Astrocyte of the cerebellum (primary cell): ENCODE results near the gene KCTD16.
A peak's percentile ranks its signal among the peaks of the same experiment; 100 is the strongest.

Source experiments
- DNase-seq: peaks from one replicate; pipeline ENCODE4 v3.0.0-alpha.2; 2011; ENCODE audit warnings: low read depth
- H3K4me3 ChIP-seq: 2 replicates; pipeline ENCODE4 v1.5.1; 2011; ENCODE audit warnings: mild to moderate bottlenecking, low read depth, low read length, moderate library complexity
- CTCF ChIP-seq: IDR thresholded peaks from 2 replicates; pipeline ENCODE4 v1.5.1; 2012; ENCODE audit warnings: low read length, low read depth, moderate library complexity, mild to moderate bottlenecking; ENCODE audit errors: missing control alignments
- in situ Hi-C: cut with HindIII; loops from 2 replicates; pipeline ENCODE4 v1.10.0; 2017; ENCODE audit warnings: low sequenced_read_pairs

KCTD16 gene

GRCh38 chr5:144265643-144266247, 95.1 kb downstream of the KCTD16 start:
- no peak overlapping the region for H3K4me3 ChIP-seq
- no peak for DNase-seq
- TF ChIP-seq CTCF, result no peak
- in situ Hi-C loops, result no loop called here

DNA sequence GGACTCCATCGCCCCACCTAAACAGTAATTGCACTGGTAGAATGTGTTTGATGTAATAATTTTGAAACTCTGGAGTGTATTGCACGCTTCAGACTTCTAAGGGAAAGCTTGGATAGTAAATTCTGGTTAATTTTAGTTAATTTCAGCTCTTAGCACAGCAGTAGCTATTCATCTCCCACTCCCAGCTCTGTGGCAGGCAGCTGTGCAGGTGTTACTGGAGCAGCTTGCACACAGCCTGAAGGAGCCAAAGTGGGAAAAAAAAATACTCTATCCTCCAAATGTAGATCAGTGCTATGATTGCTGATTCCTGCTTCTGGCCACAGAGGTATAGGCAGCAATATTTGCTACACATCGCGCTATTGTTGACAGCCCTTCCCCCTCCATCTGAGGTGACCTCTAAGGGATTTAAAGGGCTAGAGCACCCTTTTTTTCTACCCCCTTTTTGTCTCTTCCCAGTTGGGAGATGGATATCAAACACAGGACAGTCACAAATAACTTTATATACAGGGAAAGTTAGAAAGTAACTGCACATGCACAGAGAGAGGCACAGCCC, 97.4 kb downstream of the KCTD16 start:
- in situ Hi-C loops, result no loop called here
- TF ChIP-seq CTCF, result no peak
- no peak overlapping the region for H3K4me3 ChIP-seq
- DNase-seq, result no peak

- no peak overlapping the region for H3K4me3 ChIP-seq
- no peak for DNase-seq
- in situ Hi-C loops, result no loop called here
- TF ChIP-seq CTCF, result no peak
Measured at GRCh38 chr5:144273232-144274027, 102.8 kb downstream of the KCTD16 start.

GRCh38 chr5:144275329-144275728, 104.7 kb downstream of the KCTD16 start:
- DNase-seq, result no peak
- H3K4me3 ChIP-seq, result no peak overlapping the region
- TF ChIP-seq CTCF, result no peak
- in situ Hi-C loops, result no loop called here

- no peak overlapping the region for H3K4me3 ChIP-seq
- no peak for TF ChIP-seq CTCF
- in situ Hi-C loops, result no loop called here
- peak; percentile 56 for DNase-seq
Measured at GRCh38 chr5:144276034-144276822, 105.6 kb downstream of the KCTD16 start.

- in situ Hi-C loops, result no loop called here
- DNase-seq, result no peak
- TF ChIP-seq CTCF, result no peak
- no peak overlapping the region for H3K4me3 ChIP-seq
Measured at GRCh38 chr5:144281784-144282183, 111.1 kb downstream of the KCTD16 start.
